ENCODE measurements around the gene AOPEP.

The AOPEP gene

GRCh38 chr9:95130484-95130883, 404.0 kb downstream of the AOPEP start:
- no peak for DNase-seq

DNA sequence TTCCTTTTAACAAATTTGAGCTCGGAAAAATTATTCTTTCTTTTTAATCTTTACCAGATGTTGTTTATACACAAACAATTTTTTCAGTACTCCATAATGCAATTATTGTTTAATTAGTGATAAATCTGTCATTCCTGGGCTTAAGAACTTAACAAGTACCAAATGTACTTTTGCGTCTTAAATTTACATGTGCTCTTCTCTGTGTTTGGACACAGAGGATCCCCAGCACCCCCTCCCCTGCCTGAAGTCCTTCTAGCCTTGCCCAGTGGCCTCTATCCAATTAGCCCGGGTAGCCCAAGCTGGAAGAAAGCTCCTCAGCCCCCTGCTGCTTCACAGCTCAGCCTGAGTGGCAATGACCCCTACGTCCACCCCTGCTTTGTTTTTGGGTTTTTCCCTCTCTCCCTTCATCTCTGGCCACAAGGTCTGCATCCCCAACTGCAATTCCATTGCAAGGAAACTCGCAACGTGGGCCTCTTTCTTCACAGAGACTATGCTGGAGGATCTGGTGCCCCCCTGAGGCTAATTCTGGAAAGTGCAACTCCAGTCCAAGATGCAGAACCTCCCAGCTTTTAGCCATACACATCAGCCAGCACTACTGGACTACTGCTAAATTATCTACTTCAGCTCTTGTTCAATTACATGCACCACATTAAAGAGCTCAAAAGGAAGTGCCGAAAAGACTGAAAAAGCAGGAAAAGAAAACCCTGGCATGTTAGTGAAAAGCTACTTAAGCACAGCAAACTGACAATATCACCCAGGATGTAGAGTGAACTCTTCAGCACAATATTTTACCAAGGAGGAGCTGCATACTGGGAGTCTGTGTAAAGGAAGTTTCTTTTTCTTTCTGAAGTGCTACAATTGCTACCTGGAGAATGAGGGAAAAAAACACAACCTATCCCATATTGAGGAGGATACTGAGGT, 404.8 kb downstream of the AOPEP start:
- DNase-seq = peak; percentile 50

GRCh38 chr9:95132366-95133324, 406.1 kb downstream of the AOPEP start:
- peak; percentile 55 for DNase-seq

GRCh38 chr9:95133325-95133705, 406.8 kb downstream of the AOPEP start:
- no peak for DNase-seq

- no peak for DNase-seq
Observed at GRCh38 chr9:95134457-95134881, 408.0 kb downstream of the AOPEP start.

GRCh38 chr9:95135756-95136155, 409.3 kb downstream of the AOPEP start:
- no peak for DNase-seq
